Memory B cell (primary cell): Measurements from ENCODE around the gene IL17REL.
"Not testable (repeated sequence)": the region's sequence is repeated elsewhere in the genome, so short reads cannot be mapped to it uniquely, and the experiment has no call there.

Source experiments
- ATAC-seq: fragments of 150-1000 bp; cut with Tn5 transposase; 2 replicates; pipeline ENCODE4 v1.10.0; 2021; ENCODE audit warnings: low read depth, mild to moderate bottlenecking, moderate library complexity
- DNase-seq, 2 donors: peaks; one replicate each; pipeline ENCODE4 v3.0.0; 2022; ENCODE audit warnings: low spot score in 2 of 2
- H3K27ac Mint-ChIP-seq: one replicate; pipeline ENCODE4 v1.8.0; 2022; ENCODE audit warnings: mild to moderate bottlenecking, moderate library complexity, mixed read lengths
- H3K27me3 Mint-ChIP-seq: one replicate; pipeline ENCODE4 v1.8.0; 2022; ENCODE audit warnings: mixed read lengths
- H3K36me3 Mint-ChIP-seq: one replicate; pipeline ENCODE4 v1.8.0; 2022; ENCODE audit warnings: mild to moderate bottlenecking, mixed read lengths
- H3K4me1 Mint-ChIP-seq: one replicate; pipeline ENCODE4 v1.8.0; 2022; ENCODE audit warnings: mixed read lengths
- H3K4me3 Mint-ChIP-seq: one replicate; pipeline ENCODE4 v1.8.0; 2022; ENCODE audit warnings: mild to moderate bottlenecking, moderate library complexity, mixed read lengths
- H3K9me3 Mint-ChIP-seq: one replicate; pipeline ENCODE4 v1.8.0; 2022; ENCODE audit warnings: mixed read lengths

IL17REL gene

DNA sequence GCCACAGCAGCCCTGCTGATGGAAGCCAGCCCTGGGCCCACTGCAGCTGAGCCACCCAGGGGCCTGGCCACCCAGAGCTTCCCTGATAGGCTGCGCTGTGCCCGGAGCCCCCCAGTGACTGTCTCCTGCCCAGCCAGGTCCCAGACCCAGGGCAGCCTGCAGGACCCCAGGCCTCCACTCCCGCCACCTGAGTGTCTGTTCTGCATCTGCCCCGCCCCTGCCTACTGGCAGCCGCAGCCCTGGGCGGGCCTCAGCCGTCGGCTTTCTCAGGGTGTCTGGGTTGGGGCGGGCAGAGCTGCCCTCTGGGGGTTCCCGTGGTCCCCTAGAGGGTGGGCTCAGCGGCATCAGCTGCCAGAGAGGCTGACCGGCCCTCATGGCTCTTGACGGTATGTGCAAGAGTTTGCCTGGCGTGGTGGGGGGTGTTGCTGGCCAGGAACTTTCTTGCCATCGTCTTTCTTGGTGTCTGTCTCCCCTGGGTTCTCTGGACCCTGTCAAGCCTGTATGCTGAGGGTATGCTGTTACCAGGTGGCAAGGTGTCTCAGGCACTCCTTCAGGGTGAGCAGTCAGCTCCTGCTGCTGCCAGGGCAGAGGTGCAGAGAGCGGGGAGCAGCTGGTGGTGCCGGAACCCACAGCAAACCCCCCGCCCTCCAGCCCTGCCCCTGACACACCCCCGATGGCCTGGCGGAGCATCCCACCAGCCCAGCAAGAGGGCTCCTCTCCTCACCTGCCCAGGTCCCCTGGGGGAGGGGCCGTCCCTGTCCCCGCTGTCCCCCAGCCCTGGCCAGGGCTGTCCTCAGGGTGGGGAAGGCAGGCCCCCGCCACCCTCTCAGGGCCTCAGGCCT, 64.2 kb downstream of the IL17REL start:
- no peak for DNase-seq
- Mint-ChIP-seq H3K4me1 (peaks cover 3% of the 10 kb centered on the region), H3K27me3 (no peaks in the 10 kb centered on the region), H3K27ac (no peak overlapping the region), H3K36me3 (no peaks in the 10 kb centered on the region), H3K9me3 (no peaks in the 10 kb centered on the region), H3K4me3 (no peak overlapping the region)
- ATAC-seq, result no peak

DNA sequence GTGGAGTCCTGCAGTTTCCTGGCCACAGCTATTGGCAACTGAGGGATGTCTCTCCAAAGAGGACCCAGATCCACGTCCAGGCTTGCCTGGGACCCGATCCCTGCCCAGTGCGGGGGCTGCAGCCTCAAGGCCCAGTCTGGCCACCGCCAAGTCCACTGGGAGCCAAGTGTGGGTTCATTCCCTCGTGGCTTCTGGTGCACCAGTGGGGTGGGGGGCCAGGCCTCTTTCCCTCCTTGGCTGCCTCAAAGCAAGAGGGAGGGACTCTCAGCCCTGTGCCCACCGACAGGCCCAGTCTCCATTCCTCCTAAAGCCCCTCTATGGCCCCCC, 65.3 kb downstream of the IL17REL start:
- no peak overlapping the region for H3K27ac Mint-ChIP-seq
- no peaks in the 10 kb centered on the region for H3K9me3 Mint-ChIP-seq
- no peaks in the 10 kb centered on the region for H3K36me3 Mint-ChIP-seq
- H3K4me1 Mint-ChIP-seq, result peaks cover 3% of the 10 kb centered on the region
- no peak overlapping the region for H3K4me3 Mint-ChIP-seq
- H3K27me3 Mint-ChIP-seq, result no peaks in the 10 kb centered on the region
- DNase-seq (no peak), ATAC-seq (no peak)

DNA sequence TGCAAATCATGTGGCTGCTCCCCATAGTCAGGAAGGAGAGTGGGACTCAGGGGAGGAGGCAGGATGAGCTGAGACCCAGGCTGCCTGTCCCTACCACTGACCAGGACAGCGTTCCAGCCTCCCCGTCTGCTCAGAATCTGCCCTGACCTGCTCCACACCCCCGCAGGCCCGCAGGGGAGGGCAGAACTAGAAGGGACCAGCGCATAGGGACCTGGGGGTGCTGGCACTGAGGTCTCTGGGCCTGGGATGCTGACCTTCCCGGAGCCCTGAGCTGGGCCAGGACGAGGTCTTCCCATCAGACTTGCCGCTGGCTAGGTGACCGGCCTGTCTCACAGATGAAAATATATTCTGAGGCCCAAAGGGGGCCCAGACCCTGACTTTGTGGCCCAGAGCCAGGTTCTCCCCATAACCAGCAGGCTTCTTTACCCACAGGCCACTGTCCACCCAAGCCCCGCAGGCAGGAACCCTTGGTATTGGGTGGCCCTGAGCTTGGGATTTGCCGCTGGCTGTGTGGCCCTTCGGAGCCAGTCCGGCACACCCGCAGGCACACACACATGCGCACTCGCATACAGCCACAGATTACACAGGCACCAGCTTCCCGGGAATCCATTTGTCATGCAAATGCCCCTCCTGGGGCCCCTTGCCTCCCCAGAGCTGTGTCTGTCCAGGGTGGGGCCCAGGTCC, 65.8 kb downstream of the IL17REL start:
- no peak overlapping the region for H3K27ac Mint-ChIP-seq
- no peak overlapping the region for H3K4me3 Mint-ChIP-seq
- no peaks in the 10 kb centered on the region for H3K9me3 Mint-ChIP-seq
- DNase-seq (no peak), ATAC-seq (no peak)
- peaks cover 3% of the 10 kb centered on the region for H3K4me1 Mint-ChIP-seq
- no peaks in the 10 kb centered on the region for H3K36me3 Mint-ChIP-seq
- no peaks in the 10 kb centered on the region for H3K27me3 Mint-ChIP-seq

DNA sequence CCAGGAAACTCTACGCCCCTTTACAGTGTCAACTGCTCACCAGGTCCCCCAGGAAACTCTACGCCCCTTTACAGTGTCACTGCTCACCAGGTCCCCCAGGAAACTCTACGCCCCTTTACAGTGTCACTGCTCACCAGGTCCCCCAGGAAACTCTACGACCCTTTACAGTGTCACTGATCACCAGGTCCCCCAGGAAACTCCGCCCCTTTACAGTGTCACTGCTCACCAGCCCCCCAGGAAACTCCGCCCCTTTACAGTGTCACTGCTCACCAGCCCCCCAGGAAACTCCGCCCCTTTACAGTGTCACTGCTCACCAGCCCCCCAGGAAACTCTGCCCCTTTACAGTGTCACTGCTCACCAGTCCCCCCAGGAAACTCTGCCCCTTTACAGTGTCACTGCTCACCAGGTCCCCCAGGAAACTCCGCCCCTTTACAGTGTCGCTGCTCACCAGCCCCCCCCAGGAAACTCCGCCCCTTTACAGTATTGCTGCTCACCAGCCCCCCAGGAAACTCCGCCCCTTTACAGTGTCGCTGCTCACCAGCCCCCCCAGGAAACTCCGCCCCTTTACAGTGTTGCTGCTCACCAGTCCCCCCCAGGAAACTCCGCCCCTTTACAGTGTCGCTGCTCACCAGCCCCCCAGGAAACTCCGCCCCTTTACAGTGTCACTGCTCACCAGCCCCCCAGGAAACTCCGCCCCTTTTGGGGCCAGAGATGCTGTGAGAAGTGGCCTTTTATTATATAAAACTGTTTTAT, 67.3 kb downstream of the IL17REL start:
- not testable (repeated sequence) for H3K9me3 Mint-ChIP-seq, ATAC-seq, H3K27me3 Mint-ChIP-seq, H3K36me3 Mint-ChIP-seq, H3K4me1 Mint-ChIP-seq
- Mint-ChIP-seq H3K4me3 (peak overlapping the region; percentile 21), H3K27ac (peak overlapping the region; percentile 75)
- peak in 1 of 2 donors; percentile 56 for DNase-seq
